Erythroblast (primary cell): ENCODE data around the gene RANBP17.

Experiments used
- DNase-seq, 2 experiments: peaks; one replicate each; lab custom pipeline; 2025; lab: John Stamatoyannopoulos, UW
- GATA1 ChIP-seq: IDR thresholded peaks from 2 replicates; pipeline ENCODE4 v1.6.1; 2011; ENCODE audit warnings: low read depth, mild to moderate bottlenecking, control low read depth, low read length, moderate library complexity
- POLR2A ChIP-seq: IDR thresholded peaks from 2 replicates; pipeline ENCODE4 v1.6.1; 2011; ENCODE audit warnings: mild to moderate bottlenecking, low read length

RANBP17 gene

DNA sequence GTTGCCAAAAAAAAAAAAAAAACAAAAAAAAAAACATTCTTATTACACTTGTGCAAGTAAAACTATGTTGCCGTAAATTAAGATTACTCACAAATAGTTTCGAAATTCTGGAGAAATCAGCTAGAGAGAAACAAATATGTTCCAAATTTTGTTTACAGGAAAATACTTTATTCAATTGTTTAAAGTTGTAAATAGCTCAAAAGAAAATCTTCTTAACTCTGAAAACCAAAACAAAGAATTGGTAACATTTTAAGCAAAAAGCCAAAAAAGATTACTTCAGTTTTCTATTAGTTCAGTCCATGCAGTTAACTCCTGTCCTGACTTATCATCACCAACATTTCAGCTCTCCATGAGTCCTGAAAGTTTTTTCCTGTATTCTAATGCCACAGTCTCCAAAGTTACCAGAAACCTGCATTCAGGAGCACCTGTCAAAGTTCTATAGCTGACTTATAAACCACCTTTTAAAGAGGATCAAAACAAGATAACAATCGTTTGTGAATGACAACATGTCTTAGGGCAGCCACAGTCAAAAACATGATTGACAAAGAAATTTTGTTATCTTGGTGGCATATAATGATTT lies 194.1 kb downstream of the RANBP17 start:
- TF ChIP-seq GATA1 (no peak), POLR2A (no peak)

DNA sequence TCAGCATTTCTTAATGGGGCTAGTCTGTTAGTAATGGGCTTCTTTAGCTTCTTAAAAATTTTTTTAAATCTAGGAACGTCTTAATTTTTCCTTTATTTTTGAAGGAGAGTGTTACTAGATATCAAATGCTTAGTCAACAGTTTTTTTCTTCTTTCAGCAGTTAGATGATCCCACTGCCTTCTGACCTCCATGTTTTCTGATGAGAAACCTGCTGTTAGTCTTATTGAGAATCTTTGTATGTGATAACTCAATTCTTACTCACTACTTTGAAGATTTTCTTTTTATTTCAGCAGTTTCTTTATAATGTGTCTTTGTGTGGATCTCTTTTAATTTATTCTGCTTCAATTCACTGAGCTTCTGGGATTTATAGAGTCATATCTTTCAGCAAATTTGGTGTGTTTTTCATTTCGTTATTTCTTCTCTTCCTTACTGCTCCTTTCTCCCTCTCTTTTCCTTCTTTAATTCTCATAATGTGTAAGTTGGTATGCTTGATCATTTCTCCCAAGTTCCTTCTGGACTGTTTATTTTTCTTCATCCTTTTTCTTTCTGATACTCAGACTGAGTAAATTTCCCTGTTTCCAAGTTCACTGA lies 205.8 kb downstream of the RANBP17 start:
- TF ChIP-seq POLR2A (no peak), GATA1 (no peak)
- DNase-seq = no peak

More for the DNA sequence above, 194.1 kb downstream of the RANBP17 start:
- no peak for DNase-seq

DNA sequence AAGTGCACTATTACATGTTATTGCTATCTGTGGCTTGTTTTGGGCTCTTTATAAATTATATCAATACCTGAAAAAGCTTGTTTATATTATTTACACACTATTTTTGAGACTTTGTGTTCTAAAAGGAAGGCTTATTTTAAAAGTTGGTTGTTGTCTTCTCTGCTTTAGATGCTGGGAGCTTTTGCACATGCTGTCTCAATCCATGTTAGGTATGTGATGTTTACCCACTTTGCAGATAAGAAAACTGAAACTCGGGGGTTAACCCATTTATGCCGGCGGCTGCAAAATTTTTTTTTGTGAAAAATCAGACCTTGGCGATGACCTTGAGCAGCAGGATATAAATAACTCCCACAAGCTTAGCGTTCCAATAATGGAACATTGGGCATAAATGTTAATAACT lies 212.9 kb downstream of the RANBP17 start:
- no peak for DNase-seq
- TF ChIP-seq POLR2A (no peak), GATA1 (no peak)

DNA sequence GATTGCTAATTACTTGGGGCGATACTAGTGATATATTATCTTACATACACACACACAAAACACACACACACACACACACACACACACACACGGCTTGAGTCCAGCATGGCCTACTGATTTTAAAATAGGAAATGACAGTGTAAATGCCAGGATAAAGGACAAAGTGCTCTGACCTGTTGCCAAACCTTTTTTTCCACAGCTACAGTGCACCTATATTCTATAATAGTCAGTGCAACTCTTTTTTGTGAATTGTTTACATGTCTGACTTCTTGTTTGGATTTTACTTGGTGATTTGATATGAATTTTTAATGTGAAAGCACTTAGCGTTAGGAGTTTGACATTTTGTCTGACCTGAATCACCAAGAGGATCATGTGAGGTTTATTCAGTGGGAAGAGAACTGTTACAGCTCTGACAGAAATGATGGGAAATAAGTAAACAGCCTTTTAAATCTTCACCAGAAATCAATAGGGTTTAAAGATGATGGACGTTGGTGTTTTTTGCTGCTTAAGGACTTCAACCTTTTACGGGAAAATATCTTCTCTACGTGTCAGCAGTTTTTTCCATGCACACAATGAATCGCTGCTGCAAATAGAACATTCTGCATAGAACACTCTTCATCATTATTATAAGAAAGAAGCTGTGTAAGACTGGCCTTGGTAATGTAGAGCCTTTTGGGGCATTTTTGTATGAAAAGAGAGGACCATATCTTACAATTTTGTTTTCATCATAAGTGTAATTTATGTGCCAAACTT lies 218.5 kb downstream of the RANBP17 start:
- no peak for DNase-seq
- TF ChIP-seq GATA1 = no peak
- TF ChIP-seq POLR2A = no peak

DNA sequence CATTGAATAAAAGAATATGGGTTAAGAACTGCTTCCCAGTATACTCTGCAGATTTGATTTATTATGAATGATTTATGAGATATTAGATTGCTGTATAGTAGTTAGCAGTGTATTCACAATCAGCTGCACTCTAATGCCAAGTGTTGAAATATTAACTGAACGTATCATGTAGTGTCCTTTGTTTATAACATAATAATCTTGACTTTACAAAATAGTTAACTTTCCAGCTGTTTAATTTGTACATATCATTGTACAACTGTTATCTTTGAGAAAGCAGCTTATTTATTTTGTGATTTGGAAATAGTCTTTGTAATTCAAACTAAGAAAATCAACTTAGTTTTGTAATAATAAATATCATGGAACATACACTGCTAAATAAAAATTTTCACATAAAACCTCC lies 219.5 kb downstream of the RANBP17 start:
- TF ChIP-seq POLR2A = no peak
- TF ChIP-seq GATA1 = no peak
- no peak for DNase-seq

DNA sequence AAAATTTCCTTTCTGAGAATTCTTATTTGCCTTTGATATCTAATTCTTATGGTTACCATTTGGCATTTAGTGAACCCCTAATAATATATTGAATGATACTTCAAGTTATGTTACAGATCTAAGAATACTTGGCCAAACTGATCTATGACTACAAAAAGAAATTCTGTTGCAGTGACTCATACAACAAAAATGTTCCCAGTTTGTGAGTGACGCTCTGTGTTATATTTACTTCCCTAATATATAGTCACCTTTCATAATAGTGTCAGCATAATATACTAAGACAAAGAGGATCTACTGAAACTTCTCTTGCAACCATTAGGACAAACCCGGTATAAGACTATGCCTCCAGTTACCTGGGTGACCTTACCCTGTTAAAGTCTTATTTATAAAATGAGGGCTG lies 230.4 kb downstream of the RANBP17 start:
- no peak for TF ChIP-seq GATA1
- no peak for TF ChIP-seq POLR2A
- DNase-seq = no peak

DNA sequence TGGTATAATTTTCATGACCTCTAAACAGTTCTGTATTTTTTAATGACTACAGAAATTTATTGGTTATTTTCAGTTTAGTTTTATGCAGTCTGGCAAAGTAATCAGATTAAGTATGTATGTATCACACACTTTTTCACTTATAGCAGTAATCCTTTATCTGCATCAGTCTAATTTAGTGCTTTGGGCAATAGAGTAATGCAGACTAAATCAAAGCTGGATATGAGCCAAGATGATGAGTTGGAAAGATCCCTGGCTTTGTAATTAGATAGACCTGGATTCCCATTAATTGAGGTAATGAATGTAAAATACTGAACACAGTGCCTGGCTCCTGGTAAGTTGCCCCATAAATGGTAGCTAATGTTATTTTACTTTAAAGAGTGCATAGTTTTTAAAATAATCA lies 231.8 kb downstream of the RANBP17 start:
- no peak for TF ChIP-seq GATA1
- no peak for TF ChIP-seq POLR2A
- no peak for DNase-seq

DNA sequence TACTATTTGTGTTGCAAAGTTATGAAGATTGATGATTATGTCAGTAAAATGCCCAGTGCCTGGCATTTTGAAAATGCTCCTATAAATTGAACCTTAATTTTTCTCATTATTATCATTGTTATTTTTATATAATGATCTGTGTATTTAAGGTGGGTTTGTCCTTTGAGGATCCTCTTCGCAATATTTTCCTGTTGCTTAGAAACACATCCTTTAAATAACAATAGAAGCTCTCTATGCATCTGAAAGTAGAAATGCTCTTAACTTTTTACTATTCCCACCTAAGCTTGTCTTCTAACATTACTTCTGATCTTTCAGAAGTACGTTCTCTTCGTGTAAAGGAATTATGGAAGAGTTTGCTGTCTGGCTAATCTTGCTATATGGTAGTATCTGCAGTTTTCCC lies 232.5 kb downstream of the RANBP17 start:
- no peak for TF ChIP-seq POLR2A
- no peak for TF ChIP-seq GATA1
- no peak for DNase-seq

DNA sequence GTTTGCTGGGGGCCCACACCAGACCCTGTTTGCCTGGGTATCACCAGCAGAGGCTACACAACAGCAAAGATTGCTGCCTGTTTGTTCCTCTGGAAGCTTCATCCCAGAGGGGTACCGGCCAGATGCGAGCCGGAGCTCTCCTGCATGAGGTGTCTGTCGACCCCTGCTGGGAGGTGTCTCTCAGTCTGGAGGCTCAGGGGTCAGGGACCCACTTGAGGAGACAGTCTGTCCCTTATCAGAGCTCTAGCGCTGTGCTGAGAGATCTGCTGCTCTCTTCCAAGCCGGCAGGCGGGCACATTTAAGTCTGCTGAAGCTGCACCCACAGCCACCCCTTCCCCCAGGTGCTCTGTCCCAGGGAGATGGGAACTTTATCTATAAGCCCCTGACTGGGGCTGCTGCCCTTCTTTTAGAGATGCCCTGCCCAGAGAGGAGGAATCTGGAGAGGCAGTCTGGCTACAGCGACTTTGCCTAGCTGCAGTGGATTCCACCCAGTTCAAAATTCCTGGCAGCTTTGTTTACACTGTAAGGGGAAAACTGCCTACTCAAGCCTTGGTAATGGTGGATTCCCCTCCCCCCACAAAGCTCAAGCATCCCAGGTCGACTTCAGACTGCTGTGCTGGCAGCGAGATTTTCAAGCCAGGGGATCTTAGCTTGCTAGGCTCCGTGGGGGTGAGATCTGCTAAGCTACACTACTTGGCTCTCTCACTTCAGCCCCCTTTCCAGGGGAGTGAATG lies 241.2 kb downstream of the RANBP17 start:
- DNase-seq = no peak
- TF ChIP-seq GATA1 (no peak), POLR2A (no peak)

DNA sequence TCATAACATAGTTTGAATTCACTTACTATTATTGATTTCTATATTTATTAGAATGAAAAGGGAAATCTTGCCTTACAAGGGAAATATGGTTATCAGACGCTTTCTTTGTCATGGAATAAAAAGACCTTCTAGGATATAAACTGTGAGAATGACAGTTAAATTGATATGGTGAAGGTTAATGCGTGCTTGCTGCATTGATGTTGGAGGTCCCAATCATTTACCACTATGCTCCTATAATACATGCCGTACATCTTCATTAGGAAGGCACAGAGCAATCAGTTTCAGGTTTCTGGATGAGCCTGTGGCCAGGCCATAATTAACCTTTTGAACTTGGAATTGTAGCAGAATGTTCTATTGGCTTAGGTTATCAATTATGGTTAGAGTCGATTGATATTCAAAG lies 245.9 kb downstream of the RANBP17 start:
- no peak for TF ChIP-seq GATA1
- no peak for TF ChIP-seq POLR2A
- no peak for DNase-seq

DNA sequence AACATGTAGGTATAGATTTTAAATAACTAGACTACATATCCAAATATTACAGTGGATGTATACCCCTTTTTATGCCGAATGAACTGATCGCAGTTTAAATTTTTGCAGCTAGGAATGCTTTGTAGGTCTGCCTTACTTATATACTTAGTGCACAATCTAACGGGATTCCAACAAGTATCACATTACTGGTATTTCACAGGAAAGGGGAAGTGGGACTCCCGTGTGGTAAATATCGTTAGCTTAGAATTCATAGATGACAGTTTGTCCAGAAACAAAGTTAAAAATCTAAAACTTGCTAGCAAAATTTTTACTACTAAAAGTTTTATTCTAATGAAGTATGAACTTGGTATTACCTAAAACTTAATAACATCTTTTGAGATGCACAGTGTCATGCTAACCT lies 253.7 kb downstream of the RANBP17 start:
- DNase-seq = no peak
- TF ChIP-seq POLR2A (no peak), GATA1 (no peak)

DNA sequence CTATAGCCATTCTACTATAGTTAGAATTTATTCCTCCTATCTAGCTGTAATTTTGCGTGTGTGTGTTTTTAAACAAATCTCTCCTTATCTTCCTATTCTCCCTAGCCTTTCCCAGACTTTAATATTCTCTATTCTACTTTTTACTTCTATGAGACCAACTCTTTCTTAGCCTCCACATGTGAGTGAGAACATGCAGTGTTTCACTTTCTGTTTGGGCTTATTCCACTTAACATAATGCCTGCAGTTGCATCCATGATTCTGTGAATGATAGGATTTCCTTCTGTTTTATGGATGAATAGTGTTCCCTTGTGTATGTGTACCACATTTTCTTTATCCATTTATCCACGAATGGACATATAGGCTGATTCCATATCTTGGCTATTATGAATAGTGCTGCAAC lies 254.9 kb downstream of the RANBP17 start:
- no peak for DNase-seq
- no peak for TF ChIP-seq GATA1
- no peak for TF ChIP-seq POLR2A

DNA sequence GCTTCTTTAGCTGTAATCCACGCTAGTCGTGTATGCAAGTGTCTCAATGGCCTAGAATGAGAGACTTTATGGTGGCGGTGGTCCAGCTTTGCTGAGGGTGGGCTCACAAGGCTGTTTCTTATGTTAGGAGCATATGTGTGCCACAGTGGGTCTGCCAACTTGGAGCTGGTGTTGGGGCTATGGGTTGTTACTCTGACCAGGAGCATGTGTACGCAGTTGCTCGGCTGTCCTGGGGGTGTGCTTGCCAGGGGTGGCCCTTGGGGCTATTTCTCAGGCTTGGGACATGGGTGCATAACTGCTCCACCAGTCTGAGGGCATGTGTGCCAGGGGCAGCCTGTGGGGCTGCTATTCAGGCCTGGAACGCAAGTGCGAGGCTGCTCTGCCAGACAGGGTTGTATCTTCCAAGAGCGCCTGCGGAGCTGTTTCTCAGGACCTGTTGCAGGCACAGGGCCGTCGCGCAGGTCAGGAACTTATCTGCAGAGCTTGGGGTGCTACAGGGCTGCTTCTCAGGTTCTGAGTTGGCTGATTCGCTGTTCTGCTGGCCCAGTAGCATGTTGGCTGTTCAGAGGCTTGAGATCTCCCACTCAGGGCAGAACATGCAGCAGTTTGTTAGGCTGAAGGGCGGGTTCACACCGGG lies 259.3 kb downstream of the RANBP17 start:
- no peak for TF ChIP-seq POLR2A
- no peak for TF ChIP-seq GATA1
- no peak for DNase-seq

DNA sequence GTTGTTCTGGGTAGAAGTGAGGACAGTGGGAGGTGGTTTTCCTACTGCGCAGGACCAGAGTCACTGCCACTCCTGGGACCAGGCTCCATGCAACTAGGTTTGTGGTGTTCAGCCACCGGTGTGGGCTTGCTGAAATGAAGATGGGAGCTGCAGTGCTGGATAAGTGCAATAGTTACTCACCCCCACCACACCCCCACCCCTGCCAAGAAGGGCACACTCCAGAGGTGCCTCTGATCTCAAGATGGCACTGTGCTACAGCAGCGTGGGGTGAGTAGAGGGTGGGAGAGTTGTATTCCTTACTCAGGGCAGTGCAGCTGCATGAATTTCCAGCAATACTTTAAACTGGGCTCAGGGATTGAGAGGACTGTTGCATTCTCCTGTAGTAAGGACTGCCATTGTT lies 259.8 kb downstream of the RANBP17 start:
- no peak for DNase-seq
- TF ChIP-seq GATA1 (no peak), POLR2A (no peak)
